LoVo (cell line): ENCODE data around the gene POU2F3.

Experiments
- DNase-seq: peaks from one replicate; pipeline ENCODE4 v3.0.0-alpha.2; 2016; ENCODE audit warnings: low spot score

The POU2F3 gene

GRCh38 chr11:120226714-120227113 lies 13.2 kb upstream of the POU2F3 start:
- DNase-seq: no peak

- DNase-seq: no peak
These were observed 12.6 kb upstream of the POU2F3 start for GRCh38 chr11:120227228-120227852.

GRCh38 chr11:120228794-120229384 lies 11.1 kb upstream of the POU2F3 start:
- DNase-seq: no peak

- no peak for DNase-seq
These were observed 10.2 kb upstream of the POU2F3 start for GRCh38 chr11:120229451-120230424.

- DNase-seq: no peak
These were observed 9.4 kb upstream of the POU2F3 start for GRCh38 chr11:120230433-120231071.

- DNase-seq: no peak
These were observed 8.0 kb upstream of the POU2F3 start for GRCh38 chr11:120231963-120232362.

GRCh38 chr11:120233207-120233803 lies 6.6 kb upstream of the POU2F3 start:
- no peak for DNase-seq

- DNase-seq: peak; percentile 74
These were observed 4.8 kb upstream of the POU2F3 start for GRCh38 chr11:120235024-120235628.

GRCh38 chr11:120236169-120237107 lies 3.5 kb upstream of the POU2F3 start:
- DNase-seq: no peak

- no peak for DNase-seq
These were observed 846 bp upstream of the POU2F3 start for GRCh38 chr11:120238968-120239620.

- DNase-seq: no peak
These were observed 926 bp downstream of the POU2F3 start for GRCh38 chr11:120240866-120241265.

GRCh38 chr11:120241277-120241676 lies 1.3 kb downstream of the POU2F3 start:
- DNase-seq: no peak

GRCh38 chr11:120243221-120243620 lies 3.3 kb downstream of the POU2F3 start:
- DNase-seq: no peak

GRCh38 chr11:120244476-120245365 lies 4.8 kb downstream of the POU2F3 start:
- DNase-seq: no peak

GRCh38 chr11:120245434-120245833 lies 5.5 kb downstream of the POU2F3 start:
- DNase-seq: no peak

GRCh38 chr11:120248551-120249278 lies 8.8 kb downstream of the POU2F3 start:
- peak; percentile 76 for DNase-seq

GRCh38 chr11:120249279-120250262 lies 9.6 kb downstream of the POU2F3 start:
- no peak for DNase-seq
